GM23338 (cell line): ENCODE data around the gene ENDOU. TPM values are rescaled to one million over a fixed set of nuclear protein-coding genes. Genes with fewer than 3 reads are reported as not detected.

ENCODE experiments used
- ATAC-seq: fragments of 200-7000 bp; cut with Tn5 transposase; 3 replicates; pipeline ENCODE4 v1.9.1; 2020
- DNase-seq: peaks from one replicate; pipeline ENCODE4 v3.0.0-alpha.2; 2015; ENCODE audit warnings: low spot score
- H2AFZ ChIP-seq: fragments of 200-600 bp; sonication (generic); 2 replicates; pipeline ENCODE4 v1.8.0; 2016; ENCODE audit warnings: antibody characterized with exemption, mild to moderate bottlenecking, moderate library complexity
- H3F3A ChIP-seq: fragments of 200-600 bp; sonication (generic); replicated peaks from 2 replicates; pipeline ENCODE4 v1.8.0; 2017; ENCODE audit warnings: antibody characterized with exemption, mixed run types, low read depth
- H3K27ac ChIP-seq: fragments of 200-600 bp; sonication (generic); 2 replicates; pipeline ENCODE4 v1.6.1; 2016; ENCODE audit warnings: low read depth
- H3K27me3 ChIP-seq: fragments of 200-600 bp; sonication (generic); 2 replicates; pipeline ENCODE4 v1.8.0; 2016; ENCODE audit warnings: mild to moderate bottlenecking, mixed run types, moderate library complexity; ENCODE audit not compliant: insufficient read depth
- H3K36me3 ChIP-seq: fragments of 200-600 bp; sonication (generic); 2 replicates; pipeline ENCODE4 v1.8.0; 2016; ENCODE audit warnings: mild to moderate bottlenecking; ENCODE audit not compliant: insufficient read depth
- H3K4me1 ChIP-seq: fragments of 200-600 bp; sonication (generic); 2 replicates; pipeline ENCODE4 v1.8.0; 2016; ENCODE audit warnings: mild to moderate bottlenecking, moderate library complexity; ENCODE audit not compliant: insufficient read depth
- H3K4me2 ChIP-seq: fragments of 200-600 bp; sonication (generic); 2 replicates; pipeline ENCODE4 v1.7.1; 2017; ENCODE audit warnings: mixed run types
- H3K4me3 ChIP-seq: fragments of 200-600 bp; sonication (generic); 2 replicates; pipeline ENCODE4 v1.6.1; 2016; ENCODE audit warnings: mixed run types
- H3K79me2 ChIP-seq: fragments of 200-600 bp; sonication (generic); replicated peaks from 2 replicates; pipeline ENCODE4 v1.8.0; 2017; ENCODE audit warnings: mild to moderate bottlenecking; ENCODE audit not compliant: insufficient read depth
- H3K9me2 ChIP-seq: fragments of 200-600 bp; sonication (generic); 2 replicates; pipeline ENCODE4 v1.8.0; 2017; ENCODE audit not compliant: insufficient read depth
- H4K20me1 ChIP-seq: fragments of 200-600 bp; sonication (generic); replicated peaks from 2 replicates; pipeline ENCODE4 v1.8.0; 2017; ENCODE audit warnings: mild to moderate bottlenecking; ENCODE audit not compliant: insufficient read depth
- H3K27ac Mint-ChIP-seq: 2 replicates; pipeline ENCODE4 v1.8.0; 2020; ENCODE audit warnings: inconsistent platforms, mild to moderate bottlenecking, moderate library complexity, mixed read lengths
- H3K27me3 Mint-ChIP-seq: 3 replicates; pipeline ENCODE4 v1.8.0; 2022; ENCODE audit warnings: low read depth, mild to moderate bottlenecking, moderate library complexity, mixed read lengths, inconsistent platforms; ENCODE audit not compliant: insufficient read depth, poor library complexity
- H3K36me3 Mint-ChIP-seq: 3 replicates; pipeline ENCODE4 v1.8.0; 2021; ENCODE audit warnings: low read depth, mild to moderate bottlenecking, inconsistent platforms, moderate library complexity, mixed read lengths
- H3K4me1 Mint-ChIP-seq: 3 replicates; pipeline ENCODE4 v1.8.0; 2020; ENCODE audit warnings: mild to moderate bottlenecking, inconsistent platforms, mixed read lengths
- H3K4me3 Mint-ChIP-seq: 3 replicates; pipeline ENCODE4 v1.8.0; 2021; ENCODE audit warnings: moderate library complexity, mild to moderate bottlenecking, inconsistent platforms, mixed read lengths
- H3K9me3 Mint-ChIP-seq: 3 replicates; pipeline ENCODE4 v1.8.0; 2020; ENCODE audit warnings: moderate library complexity, mild to moderate bottlenecking, inconsistent platforms, mixed read lengths
- EZH2 ChIP-seq: fragments of 200-600 bp; sonication (generic); IDR thresholded peaks from one replicate; pipeline ENCODE4 v1.8.0; 2017; ENCODE audit warnings: antibody characterized with exemption, mild to moderate bottlenecking, low read depth; ENCODE audit not compliant: unreplicated experiment
- EZH2phosphoT487 ChIP-seq: fragments of 200-600 bp; sonication (generic); IDR thresholded peaks from one replicate; pipeline ENCODE4 v1.8.1; 2018; ENCODE audit warnings: antibody characterized with exemption; ENCODE audit not compliant: unreplicated experiment
- NANOG ChIP-seq: IDR thresholded peaks from 2 replicates; pipeline ENCODE4 v1.6.1; 2016; ENCODE audit warnings: antibody characterized with exemption, borderline replicate concordance
- POLR2AphosphoS5 ChIP-seq: IDR thresholded peaks from 2 replicates; pipeline ENCODE4 v1.6.1; 2016; ENCODE audit warnings: antibody characterized with exemption, low read depth
- STAT1 ChIP-seq: IDR thresholded peaks from one replicate; pipeline ENCODE4 v1.6.1; 2016; ENCODE audit warnings: antibody characterized with exemption; ENCODE audit not compliant: unreplicated experiment
- ZNF114 ChIP-seq: fragments of 250-450 bp; sonication (Bioruptor Pico); IDR thresholded peaks from 2 replicates; pipeline ENCODE4 v1.5.0; 2020; ENCODE audit warnings: mild to moderate bottlenecking, moderate library complexity
- ZNF331 ChIP-seq: fragments of 250-450 bp; sonication (Bioruptor Pico); IDR thresholded peaks from 2 replicates; pipeline ENCODE4 v1.5.0; 2020; ENCODE audit warnings: low read depth, mild to moderate bottlenecking, moderate library complexity
- polyA plus RNA-seq: library from polyadenylated mRNA; unstranded; fragments of >200 nt; fragmentation: Nextera tagmentation; extraction: Ambion mirVana; gene quantifications from 2 replicates; pipeline ENCODE4 v1.2.1, GENCODE V29; 2016
- total RNA-seq: library from RNA; depleted of rRNA; stranded (reverse); fragments of >200 nt; shearing (Covaris generic); gene quantifications from 2 replicates; pipeline ENCODE4 v1.2.3, GENCODE V29; 2014
- TF ChIP-seq, protein P1 (sequence below): fragments of 250-450 bp; sonication (Bioruptor Pico); IDR thresholded peaks from 2 replicates; pipeline ENCODE4 v1.5.0; 2020; ENCODE audit warnings: mild to moderate bottlenecking, moderate library complexity
- TF ChIP-seq, protein P2 (sequence below): IDR thresholded peaks from 2 replicates; pipeline ENCODE4 v1.6.1; 2016; ENCODE audit warnings: antibody characterized with exemption

ENDOU gene
- total and polyA plus RNA-seq, 2 experiments from 2014 or later = not detected

GRCh38 chr12:47739979-47740378, 14.7 kb upstream of the ENDOU start (continued):
- TF ChIP-seq, protein P1, sequence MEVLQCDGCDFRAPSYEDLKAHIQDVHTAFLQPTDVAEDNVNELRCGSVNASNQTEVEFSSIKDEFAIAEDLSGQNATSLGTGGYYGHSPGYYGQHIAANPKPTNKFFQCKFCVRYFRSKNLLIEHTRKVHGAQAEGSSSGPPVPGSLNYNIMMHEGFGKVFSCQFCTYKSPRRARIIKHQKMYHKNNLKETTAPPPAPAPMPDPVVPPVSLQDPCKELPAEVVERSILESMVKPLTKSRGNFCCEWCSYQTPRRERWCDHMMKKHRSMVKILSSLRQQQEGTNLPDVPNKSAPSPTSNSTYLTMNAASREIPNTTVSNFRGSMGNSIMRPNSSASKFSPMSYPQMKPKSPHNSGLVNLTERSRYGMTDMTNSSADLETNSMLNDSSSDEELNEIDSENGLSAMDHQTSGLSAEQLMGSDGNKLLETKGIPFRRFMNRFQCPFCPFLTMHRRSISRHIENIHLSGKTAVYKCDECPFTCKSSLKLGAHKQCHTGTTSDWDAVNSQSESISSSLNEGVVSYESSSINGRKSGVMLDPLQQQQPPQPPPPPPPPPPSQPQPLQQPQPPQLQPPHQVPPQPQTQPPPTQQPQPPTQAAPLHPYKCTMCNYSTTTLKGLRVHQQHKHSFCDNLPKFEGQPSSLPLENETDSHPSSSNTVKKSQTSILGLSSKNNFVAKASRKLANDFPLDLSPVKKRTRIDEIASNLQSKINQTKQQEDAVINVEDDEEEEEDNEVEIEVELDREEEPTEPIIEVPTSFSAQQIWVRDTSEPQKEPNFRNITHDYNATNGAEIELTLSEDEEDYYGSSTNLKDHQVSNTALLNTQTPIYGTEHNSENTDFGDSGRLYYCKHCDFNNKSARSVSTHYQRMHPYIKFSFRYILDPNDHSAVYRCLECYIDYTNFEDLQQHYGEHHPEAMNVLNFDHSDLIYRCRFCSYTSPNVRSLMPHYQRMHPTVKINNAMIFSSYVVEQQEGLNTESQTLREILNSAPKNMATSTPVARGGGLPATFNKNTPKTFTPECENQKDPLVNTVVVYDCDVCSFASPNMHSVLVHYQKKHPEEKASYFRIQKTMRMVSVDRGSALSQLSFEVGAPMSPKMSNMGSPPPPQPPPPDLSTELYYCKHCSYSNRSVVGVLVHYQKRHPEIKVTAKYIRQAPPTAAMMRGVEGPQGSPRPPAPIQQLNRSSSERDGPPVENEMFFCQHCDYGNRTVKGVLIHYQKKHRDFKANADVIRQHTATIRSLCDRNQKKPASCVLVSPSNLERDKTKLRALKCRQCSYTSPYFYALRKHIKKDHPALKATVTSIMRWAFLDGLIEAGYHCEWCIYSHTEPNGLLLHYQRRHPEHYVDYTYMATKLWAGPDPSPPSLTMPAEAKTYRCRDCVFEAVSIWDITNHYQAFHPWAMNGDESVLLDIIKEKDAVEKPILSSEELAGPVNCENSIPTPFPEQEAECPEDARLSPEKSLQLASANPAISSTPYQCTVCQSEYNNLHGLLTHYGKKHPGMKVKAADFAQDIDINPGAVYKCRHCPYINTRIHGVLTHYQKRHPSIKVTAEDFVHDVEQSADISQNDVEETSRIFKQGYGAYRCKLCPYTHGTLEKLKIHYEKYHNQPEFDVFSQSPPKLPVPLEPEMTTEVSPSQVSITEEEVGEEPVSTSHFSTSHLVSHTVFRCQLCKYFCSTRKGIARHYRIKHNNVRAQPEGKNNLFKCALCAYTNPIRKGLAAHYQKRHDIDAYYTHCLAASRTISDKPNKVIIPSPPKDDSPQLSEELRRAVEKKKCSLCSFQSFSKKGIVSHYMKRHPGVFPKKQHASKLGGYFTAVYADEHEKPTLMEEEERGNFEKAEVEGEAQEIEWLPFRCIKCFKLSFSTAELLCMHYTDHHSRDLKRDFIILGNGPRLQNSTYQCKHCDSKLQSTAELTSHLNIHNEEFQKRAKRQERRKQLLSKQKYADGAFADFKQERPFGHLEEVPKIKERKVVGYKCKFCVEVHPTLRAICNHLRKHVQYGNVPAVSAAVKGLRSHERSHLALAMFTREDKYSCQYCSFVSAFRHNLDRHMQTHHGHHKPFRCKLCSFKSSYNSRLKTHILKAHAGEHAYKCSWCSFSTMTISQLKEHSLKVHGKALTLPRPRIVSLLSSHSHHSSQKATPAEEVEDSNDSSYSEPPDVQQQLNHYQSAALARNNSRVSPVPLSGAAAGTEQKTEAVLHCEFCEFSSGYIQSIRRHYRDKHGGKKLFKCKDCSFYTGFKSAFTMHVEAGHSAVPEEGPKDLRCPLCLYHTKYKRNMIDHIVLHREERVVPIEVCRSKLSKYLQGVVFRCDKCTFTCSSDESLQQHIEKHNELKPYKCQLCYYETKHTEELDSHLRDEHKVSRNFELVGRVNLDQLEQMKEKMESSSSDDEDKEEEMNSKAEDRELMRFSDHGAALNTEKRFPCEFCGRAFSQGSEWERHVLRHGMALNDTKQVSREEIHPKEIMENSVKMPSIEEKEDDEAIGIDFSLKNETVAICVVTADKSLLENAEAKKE (CRISPR knock-in tag) = no peak
- TF ChIP-seq, protein P2, sequence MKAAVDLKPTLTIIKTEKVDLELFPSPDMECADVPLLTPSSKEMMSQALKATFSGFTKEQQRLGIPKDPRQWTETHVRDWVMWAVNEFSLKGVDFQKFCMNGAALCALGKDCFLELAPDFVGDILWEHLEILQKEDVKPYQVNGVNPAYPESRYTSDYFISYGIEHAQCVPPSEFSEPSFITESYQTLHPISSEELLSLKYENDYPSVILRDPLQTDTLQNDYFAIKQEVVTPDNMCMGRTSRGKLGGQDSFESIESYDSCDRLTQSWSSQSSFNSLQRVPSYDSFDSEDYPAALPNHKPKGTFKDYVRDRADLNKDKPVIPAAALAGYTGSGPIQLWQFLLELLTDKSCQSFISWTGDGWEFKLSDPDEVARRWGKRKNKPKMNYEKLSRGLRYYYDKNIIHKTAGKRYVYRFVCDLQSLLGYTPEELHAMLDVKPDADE = no peak
- TF ChIP-seq EZH2 (no peak), ZNF331 (no peak)

DNA sequence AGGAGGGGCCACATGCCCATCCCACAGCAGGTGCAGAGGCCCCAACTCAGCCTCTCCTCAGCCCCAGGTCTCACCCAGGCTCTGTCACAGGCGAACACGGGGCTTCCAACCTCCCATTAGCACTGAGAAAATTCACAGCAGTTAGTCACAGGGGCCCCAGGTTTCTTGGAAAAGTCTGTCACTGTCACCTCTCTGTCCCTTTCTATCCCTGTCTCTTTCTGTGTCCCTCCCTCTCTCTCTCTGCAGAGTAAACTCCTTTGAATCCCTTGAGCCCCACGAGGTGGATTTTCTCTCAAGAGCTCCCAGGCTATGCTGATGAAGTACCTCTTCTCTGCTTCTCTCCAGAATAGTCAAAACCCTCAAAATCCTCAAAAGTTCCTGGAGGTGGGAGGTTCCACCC, 14.0 kb upstream of the ENDOU start:
- no peak overlapping the region for H2AFZ ChIP-seq
- Mint-ChIP-seq H3K4me1 (peaks cover 39% of the 10 kb centered on the region), H3K4me3 (no peak overlapping the region), H3K27me3 (peaks cover 21% of the 10 kb centered on the region), H3K27ac (no peak overlapping the region), H3K36me3 (no peaks in the 10 kb centered on the region; the same call in 2 of the 3 replicates), H3K9me3 (no peaks in the 10 kb centered on the region; the same call in 2 of the 3 replicates)
- H3K9me2 ChIP-seq = no peaks in the 10 kb centered on the region
- no peak overlapping the region for H3K27ac ChIP-seq
- H3K36me3 ChIP-seq = no peaks in the 10 kb centered on the region
- peaks cover 15% of the 10 kb centered on the region; the same call in 1 of the 2 replicates for H3K4me1 ChIP-seq
- no peak overlapping the region for H3K4me2 ChIP-seq
- no peak for TF ChIP-seq ZNF114
- TF ChIP-seq NANOG = no peak
- TF ChIP-seq POLR2AphosphoS5 = no peak
- no peak for TF ChIP-seq STAT1
- no peak for TF ChIP-seq EZH2phosphoT487
- DNase-seq (no peak), ATAC-seq (no peak)
- H3K4me3 ChIP-seq = no peak overlapping the region
- no peaks in the 10 kb centered on the region for H3K79me2 ChIP-seq
- H3F3A ChIP-seq = no peaks in the 10 kb centered on the region
- no peaks in the 10 kb centered on the region for H4K20me1 ChIP-seq
- H3K27me3 ChIP-seq = no peaks in the 10 kb centered on the region
